Measurements from ENCODE around the gene SOHLH2.

- no peak for TF ChIP-seq CTCF (IDR thresholded peaks at IDR 0.05)
- TF ChIP-seq POLR2A (IDR thresholded peaks at IDR 0.05), result no peak
Observed at GRCh38 chr13:36131931-36132297, 82.4 kb downstream of the SOHLH2 start.

All from gastroesophageal sphincter (tissue), 3 donors.